Measurements from ENCODE around the gene CLEC2D. TPM values are rescaled to one million over a fixed set of nuclear protein-coding genes. Genes with fewer than 3 reads are reported as not detected.

The CLEC2D gene
- total and polyA plus RNA-seq, 2 experiments from 2014 or later, result 7.8 to 20.2 TPM

- Histone ChIP-seq H3K27me3 (no peaks in the 10 kb centered on the region), H3K9me3 (ENCODE audit: low read depth) (no peaks in the 10 kb centered on the region), H3K4me1 (ENCODE audit: low read depth) (peaks cover 5% of the 10 kb centered on the region), H3K36me3 (no peaks in the 10 kb centered on the region), H3K27ac (no peak overlapping the region), H3K4me3 (no peak overlapping the region)
- no peak for DNase-seq (ENCODE audit: low read depth in 1 of 2, low spot score in 1 of 2)
- TF ChIP-seq CTCF (IDR thresholded peaks at IDR 0.05; ENCODE audit: low read depth, low read length), result no peak
Observed at GRCh38 chr12:9745199-9745598, 75.7 kb downstream of the CLEC2D start.

Other genes starting within 250 kb of the CLEC2D start
- not detected in 2 replicates for gene KLRB1, start 61.8 kb upstream of the CLEC2D start, total RNA-seq
- gene KLRB1, start 61.8 kb upstream of the CLEC2D start, polyA plus RNA-seq, result not detected in 2 replicates
- not detected in 2 replicates for gene CLECL1, start 63.4 kb downstream of the CLEC2D start, total RNA-seq
- 0.27 TPM in 1 of 2 replicates, not detected in the other for gene CLECL1, start 63.4 kb downstream of the CLEC2D start, polyA plus RNA-seq
- gene CD69, start 91.2 kb downstream of the CLEC2D start, total RNA-seq, result not detected in 2 replicates
- gene CD69, start 91.2 kb downstream of the CLEC2D start, polyA plus RNA-seq, result not detected in 2 replicates
- gene KLRF1, start 157.8 kb downstream of the CLEC2D start, total RNA-seq, result not detected in 2 replicates
- gene KLRF1, start 157.8 kb downstream of the CLEC2D start, polyA plus RNA-seq, result not detected in 2 replicates
- gene CLEC2B, start 199.6 kb downstream of the CLEC2D start, total RNA-seq, result not detected in 2 replicates
- gene CLEC2B, start 199.6 kb downstream of the CLEC2D start, polyA plus RNA-seq, result 0.31 TPM in 1 of 2 replicates, not detected in the other
- not detected in 2 replicates for gene KLRF2, start 211.8 kb downstream of the CLEC2D start, total RNA-seq
- not detected in 2 replicates for gene KLRF2, start 211.8 kb downstream of the CLEC2D start, polyA plus RNA-seq